HT1080 (cell line): ENCODE data around the gene EHBP1L1. TPM values are rescaled to one million over a fixed set of nuclear protein-coding genes. Genes with fewer than 3 reads are reported as not detected.
"Not testable (repeated sequence)": the region's sequence is repeated elsewhere in the genome, so short reads cannot be mapped to it uniquely, and the experiment has no call there.

Experiments
- DNase-seq: peaks from one replicate; pipeline ENCODE4 v3.0.0-alpha.2; 2015; ENCODE audit warnings: low read depth
- total RNA-seq: library from RNA; depleted of rRNA; stranded (reverse); fragments of >200 nt; shearing (Covaris generic); gene quantifications from 2 replicates; pipeline ENCODE4 v1.2.3, GENCODE V29; 2014

The EHBP1L1 gene
- total RNA-seq, 1 experiment from 2014 or later = 65.5 TPM

DNA sequence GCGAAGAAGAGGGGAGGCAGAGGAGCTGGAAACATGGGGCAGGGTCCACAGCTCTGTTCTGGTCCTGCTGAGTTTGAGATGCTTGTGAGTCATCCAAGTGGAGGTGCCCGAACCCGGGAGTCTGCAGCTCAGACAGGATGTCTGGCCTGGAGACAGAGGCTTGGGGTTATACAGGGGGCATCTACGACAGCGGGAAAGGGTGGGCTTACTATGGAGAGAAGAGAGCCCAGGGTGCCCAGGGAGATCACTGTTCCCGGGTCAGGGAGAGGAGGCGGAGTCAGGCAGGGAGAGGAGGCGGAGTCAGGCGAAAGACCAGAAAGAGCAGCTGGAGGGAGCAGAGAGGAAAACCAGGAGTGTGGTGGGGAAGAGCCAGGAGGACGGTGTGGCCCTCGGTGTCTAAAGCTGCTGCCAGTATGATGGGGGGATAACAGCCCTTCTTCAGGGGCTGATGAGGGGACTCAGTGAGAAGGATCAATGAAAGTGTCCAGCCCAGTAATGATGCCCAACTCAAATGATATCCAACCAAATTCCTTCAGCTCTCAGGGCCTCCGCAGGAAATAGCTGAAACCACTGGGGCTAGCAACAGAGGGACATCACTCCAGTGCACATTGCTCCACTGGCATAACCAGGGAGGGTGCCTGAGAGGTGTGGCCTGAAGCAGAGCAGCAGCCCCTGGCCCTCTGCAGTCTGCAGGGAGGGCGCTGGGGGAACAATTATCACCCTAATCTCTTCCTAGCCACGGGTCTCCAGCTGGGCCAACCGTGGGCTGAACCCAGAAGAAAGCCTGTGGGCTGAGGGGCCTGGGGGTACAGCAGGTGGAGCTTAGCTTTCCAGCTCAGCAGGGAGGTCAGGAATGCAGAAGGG is 15.1 kb upstream of the EHBP1L1 start:
- peak; percentile 92 for DNase-seq

DNA sequence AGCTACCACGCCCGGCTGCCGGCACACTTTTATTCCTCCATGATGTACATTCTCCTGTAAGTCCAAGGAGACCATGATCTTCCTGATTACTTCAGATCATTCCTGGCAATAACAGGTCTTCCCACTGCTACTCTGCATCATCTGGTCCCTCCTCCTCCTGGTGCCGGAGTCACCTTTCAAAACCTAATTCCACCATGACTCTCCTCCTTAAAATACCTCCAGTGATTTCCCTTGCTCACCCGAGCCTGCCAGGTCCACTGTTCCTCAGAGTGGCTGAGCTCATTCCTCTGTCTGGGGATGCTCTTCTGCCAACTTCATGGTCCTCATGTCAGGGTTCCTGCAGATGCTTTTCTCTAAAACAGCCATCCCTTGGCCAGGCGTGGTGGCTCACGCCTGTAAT is 13.8 kb upstream of the EHBP1L1 start:
- no peak for DNase-seq

DNA sequence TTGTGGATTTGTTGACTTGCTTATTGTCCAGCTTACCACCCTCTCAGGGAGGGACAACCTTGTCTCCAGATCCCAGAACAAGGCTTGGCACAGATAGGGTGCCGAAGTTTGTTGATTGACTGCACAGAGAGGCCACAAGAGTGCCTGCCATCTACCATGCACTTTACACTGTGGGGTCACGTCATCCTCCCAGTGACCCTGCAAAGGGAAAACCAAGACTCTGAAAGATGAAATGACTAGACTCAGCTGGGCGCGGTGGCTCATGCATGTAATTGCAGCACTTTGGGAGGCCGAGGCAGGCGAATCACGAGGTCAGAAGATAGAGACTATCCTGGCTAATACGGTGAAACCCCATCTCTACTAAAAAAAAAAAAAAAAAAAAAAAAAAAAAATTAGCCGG is 13.1 kb upstream of the EHBP1L1 start:
- no peak for DNase-seq

DNA sequence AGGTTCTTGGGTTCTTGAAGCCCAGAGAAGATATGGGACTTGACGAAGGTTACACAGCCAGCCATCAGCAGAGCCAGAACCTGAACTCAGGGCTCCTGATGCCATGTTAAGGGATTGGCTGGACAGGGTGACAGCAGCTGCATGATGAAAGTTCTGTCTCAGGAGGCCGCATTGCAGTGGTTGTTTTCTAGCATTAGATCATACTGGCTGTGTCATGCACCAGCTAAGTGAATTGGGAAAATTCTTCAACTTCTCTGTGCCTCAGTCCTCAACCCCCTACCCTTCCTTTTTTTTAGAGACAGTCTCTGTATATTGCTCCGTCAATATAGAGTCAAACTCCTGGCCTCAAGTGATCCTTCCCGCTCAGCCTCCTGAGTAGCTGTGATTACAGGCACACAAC is 12.3 kb upstream of the EHBP1L1 start:
- DNase-seq = no peak

DNA sequence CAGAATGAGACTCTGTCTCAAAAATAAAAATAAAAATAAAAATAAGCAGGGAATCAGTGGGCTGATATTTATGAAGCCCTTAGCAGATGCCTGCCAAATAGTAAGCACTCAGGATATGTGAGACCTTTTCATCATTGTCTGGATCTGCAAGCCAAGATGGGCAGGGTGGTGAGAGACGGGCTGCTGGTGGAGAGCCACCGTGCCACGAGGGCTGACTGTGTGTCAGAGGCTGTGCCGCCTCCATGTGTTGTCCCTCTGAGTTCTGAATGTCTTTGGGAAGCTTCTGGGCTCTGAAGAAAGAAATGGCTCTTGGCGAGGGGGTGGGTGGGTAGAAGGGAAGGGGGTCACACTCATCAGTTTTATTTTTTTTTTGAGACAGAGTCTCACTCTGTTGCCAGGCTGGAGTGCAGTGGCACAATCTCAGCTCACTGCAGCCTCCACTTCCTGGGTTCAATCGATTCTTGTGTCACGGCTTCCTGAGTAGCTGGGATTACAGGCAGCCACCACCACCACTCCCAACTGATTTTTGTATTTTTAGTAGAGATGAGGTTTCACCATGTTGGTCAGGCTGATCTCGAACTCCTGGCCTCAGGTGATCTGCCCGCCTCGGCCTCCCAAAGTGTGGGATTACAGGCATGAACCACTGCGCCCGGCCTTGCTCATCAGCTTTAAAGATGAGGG is 10.8 kb upstream of the EHBP1L1 start:
- not testable (repeated sequence) for DNase-seq

DNA sequence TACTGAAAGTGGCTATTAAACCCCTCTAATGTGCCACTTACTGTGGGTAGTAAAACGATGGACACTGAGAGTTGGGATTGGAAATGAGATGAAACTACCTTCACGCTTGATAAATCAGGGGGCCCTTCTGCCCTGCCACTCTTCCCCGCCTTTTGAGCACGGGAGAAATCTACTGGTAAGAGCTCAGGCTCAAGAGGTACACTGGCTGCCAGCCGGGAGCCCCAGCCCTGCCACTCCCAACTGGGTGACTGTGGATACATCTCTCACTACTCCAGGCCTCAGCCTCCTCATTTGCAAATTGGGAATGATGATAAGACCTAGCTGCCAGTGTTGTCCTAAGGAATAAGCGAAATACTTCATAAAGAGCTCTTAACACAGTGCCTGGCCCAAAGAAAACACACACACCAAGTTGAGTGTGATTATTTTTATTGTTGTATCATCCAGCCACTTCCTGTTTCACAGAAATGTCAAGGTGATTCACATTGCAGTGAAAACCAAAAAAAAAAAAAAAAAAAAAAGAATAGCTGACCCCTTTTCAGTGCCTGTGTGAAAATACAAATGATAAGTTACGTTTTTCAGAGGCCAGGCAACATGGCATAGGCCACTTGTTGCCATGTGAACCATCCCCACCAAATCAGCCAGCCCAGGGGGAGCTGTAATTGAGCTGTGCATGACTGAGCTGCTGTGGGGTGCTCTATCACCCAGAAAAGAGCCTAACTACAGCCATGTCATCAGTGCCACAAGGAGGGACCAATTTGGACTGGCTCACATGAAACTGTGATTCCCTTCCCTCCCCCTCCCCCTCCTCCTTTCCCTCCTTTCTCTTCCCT is 10.0 kb upstream of the EHBP1L1 start:
- peak; percentile 72 for DNase-seq

DNA sequence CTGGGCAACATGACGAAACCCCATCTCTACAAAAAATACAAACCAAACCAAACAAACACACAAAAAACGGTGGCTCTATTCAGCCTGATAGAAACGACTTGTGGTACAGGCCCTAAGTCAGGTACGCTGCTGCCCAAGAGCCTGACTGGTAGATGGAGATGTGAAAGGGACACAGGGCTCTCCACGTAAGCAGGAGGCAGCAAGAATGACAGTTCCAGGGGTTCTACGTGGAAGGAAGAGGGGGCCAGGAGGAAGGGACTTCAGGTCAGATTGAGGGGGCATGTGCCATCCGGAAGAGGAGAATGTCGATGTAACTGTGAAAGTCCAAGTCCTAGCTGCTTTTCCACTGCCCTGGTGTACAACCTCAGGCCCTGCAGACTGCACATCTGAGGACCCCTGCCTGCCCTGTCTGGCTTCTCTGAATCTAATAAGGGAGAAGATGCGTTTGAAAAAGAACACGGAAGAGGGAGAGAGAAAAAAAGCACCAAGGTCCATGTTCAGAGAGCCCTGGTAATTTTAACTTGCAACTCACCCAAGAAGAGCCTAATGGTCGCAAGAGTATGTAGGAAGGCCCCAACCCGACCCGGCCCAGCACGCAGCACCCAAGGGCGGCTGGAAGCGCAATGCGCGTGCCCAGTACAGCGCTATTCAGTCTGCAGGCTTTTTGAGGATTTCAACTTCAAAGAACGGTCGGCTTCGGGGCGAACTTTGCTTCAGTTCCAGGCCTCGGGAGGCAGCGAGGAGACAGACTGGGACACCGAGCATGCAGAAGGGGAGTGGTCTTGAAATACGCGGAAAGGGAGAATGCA is 6.5 kb upstream of the EHBP1L1 start:
- DNase-seq = no peak

DNA sequence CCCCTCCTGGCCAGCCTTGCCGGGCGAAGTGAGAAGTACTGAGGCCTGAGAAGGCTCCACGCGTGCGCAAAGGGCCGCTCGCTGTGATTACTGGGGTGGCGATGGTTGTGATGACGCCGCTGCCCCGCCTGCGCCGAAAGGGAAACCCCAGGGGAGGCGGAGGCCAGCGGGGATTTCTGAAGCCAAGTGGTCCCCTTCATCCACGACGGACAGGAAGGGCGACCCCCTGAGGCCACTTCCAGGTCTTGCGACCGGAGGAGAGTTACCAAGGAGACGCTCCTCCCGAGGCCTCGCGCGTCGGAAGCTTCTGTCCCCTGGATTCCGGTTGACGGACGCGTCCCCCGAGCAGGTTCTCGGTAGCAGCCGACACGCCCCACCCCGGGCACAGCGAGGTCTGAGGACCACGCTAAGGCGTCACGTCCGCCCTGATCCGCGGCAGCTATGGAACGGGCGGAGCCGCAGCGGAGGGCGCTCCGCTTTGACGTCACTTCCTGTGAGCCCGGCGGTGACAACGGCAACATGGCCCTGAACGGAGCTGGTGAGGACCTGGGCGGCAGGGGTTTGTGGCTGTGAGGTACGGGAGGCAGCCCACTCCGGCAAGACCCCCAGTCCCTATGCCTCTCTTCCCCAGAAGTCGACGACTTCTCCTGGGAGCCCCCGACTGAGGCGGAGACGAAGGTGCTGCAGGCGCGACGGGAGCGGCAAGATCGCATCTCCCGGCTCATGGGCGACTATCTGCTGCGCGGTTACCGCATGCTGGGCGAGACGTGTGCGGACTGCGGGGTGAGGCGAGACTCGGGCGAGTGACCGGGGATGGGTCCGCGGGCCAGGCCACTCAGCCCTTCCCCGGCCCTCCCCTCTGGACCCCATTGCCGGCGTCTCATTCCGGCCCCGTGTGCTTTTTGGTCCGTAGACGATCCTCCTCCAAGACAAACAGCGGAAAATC is 5.6 kb upstream of the EHBP1L1 start, which contains the start of gene ZNRD2:
TSS of gene ZNRD2 (plus strand) at position 505 of the 946 bp plus-strand sequence. CDS start at position 520, 15 bp downstream.
- DNase-seq = peak; percentile 99

DNA sequence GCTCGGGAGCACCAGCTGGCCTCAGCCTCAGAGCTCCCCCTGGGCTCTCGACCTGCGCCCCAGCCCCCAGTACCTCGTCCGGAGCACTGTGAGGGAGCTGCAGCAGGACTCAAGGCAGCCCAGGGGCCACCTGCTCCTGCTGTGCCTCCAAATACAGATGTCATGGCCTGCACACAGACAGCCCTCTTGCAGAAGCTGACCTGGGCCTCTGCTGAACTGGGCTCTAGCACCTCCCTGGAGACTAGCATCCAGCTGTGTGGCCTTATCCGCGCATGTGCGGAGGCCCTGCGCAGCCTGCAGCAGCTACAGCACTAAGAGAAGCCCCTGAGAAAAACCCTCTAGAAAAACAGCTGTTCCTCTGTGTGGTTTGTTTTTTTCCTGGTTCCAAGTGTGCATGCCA is 4.4 kb upstream of the EHBP1L1 start:
- DNase-seq = no peak

DNA sequence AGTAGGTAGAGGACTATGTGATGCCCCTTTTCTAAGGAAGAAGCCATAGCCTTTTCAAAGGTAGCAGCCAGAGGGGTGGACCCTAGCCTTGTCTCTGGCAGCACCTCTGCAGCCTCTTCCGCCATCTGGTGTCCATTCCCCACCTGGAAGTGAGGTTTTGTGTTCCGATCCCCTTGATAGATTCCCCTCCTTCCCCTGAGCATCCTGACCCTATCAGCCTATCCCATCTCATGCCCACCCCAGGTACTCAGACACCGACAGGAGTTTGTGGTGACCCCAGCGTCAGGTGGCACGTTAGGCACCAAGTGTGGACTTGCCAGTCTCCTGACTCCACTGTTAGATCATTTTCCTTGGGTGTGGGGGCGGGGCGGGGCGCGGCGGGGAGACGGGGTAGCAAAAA is 3.9 kb upstream of the EHBP1L1 start:
- DNase-seq = peak; percentile 59

DNA sequence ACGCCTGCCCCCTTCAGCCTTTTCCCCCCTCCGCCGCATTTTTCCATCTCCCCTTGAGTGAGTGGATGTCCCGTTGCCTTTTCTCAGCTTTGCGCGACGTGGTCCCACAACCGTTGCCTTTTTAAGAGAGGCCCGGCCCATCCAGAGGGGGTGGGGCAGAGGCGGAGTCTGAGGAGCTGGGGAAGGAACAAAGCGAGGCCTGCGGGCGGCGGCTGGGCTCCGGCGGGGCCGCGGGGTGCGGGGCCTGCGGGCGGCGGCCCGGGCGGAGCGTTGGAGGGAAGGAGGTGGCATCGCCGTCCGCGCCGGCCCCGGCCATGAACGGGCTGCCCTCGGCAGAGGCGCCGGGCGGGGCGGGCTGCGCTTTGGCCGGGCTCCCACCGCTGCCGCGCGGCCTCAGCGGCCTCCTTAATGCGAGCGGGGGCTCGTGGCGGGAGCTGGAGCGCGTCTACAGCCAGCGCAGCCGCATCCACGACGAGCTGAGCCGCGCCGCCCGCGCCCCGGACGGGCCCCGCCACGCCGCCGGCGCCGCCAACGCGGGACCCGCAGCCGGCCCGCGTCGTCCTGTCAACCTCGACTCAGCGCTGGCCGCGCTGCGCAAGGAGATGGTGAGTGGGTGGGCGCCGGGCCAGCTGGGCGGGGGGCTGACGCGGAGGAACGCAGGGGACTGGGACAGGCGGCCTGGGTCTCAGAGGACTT is 3.3 kb upstream of the EHBP1L1 start, which contains the start of gene FAM89B:
TSS of gene FAM89B (plus strand) at position 183 of the 696 bp plus-strand sequence. CDS start at position 315, 132 bp downstream.
- peak; percentile 66 for DNase-seq

DNA sequence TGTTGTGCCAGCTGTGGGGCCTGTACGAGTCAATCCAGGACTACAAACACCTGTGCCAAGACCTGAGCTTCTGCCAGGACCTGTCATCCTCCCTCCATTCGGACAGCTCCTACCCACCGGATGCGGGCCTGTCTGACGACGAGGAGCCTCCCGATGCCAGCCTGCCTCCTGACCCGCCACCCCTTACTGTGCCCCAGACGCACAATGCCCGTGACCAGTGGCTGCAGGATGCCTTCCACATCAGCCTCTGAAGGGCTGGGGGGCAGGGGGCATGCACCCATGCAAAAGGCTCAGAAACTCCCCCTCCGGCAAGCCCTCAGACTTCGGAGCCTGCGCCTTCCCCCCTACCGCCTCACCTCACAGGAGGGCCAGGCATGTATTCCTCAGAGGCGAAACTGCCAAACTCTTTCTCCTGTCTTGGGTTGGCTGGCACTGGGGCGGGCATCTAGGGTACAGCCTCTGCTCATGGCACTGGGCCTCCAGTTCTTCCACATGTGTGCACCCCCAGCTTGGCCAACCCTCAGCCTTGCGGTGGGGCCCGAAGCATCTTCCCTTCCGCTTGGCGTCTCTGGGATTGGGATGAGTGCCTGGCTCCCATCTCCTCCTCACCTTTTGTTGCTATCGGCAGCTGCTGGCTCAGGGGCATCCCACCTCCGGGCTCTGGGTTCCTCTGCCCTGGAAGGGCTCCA is 2.3 kb upstream of the EHBP1L1 start:
- DNase-seq = no peak

DNA sequence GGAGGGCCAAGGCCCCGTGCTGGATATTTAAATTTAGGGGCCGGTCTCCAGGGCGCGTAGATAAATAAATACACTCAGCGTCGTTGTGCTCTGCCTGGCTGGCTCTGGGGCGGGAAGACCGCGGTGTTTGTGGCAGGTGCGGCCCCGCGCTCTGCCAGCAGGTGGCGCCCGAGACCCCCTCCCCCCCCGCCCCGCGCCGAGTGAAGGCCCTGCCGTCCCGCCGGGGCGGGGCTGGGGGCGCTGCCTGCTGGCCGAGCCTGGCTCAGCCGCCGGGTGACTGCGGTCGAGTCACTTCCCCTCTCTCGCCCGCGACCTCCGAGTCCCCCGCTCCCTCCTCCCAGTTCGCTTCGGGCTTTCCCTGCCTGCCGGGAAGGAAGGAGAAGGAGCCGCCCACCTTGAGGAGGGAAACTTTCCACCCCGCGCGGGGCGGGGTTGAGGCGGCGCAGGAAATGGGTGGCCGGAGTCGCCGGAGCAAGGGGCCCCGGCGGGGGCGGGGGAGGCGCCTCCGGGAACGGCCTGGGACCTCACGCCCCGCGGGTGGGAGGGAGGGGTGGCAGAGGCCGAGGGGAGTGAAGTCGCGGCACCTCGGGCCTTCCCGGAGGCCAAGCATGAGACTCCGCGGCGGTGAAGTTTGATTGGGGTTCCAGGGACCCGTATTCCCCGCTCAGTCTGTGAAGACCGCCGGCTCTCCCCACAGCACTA is 1.6 kb upstream of the EHBP1L1 start:
- DNase-seq = peak; percentile 96

DNA sequence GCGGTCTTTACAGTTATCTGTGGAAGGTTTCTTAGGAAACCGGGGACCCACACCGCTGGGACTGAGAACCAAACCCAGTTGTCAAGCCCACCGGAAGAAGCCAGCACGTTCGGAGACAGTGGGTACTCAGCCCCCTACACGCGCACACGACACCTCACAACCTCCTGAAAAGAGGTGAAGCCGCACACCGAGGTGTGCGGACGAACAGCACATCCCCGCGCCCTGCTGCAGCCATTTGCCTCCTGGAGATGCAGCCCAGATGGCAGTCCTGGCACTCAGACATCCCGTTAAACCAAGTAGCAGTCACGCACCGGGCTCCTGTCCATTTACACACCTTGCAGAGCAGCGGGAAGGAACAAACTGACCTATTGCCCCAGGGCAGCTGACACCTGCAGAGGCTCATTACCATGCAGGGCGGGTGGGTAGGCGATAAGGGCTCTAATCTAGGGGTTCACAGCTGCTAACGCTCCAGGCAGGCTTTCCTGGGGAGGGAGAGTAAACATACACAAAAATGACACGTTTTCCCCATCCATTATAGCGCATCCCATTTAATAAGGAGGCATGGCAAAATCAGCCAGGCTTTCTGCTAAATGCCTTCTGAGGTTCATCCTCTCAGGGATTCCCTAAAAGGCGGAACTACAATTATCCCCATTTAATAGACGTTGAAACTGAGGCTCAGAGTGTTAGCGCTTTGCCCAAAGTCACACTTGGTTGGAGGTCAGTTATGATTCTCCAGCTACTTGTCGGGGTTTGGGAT is 864 bp upstream of the EHBP1L1 start:
- no peak for DNase-seq

DNA sequence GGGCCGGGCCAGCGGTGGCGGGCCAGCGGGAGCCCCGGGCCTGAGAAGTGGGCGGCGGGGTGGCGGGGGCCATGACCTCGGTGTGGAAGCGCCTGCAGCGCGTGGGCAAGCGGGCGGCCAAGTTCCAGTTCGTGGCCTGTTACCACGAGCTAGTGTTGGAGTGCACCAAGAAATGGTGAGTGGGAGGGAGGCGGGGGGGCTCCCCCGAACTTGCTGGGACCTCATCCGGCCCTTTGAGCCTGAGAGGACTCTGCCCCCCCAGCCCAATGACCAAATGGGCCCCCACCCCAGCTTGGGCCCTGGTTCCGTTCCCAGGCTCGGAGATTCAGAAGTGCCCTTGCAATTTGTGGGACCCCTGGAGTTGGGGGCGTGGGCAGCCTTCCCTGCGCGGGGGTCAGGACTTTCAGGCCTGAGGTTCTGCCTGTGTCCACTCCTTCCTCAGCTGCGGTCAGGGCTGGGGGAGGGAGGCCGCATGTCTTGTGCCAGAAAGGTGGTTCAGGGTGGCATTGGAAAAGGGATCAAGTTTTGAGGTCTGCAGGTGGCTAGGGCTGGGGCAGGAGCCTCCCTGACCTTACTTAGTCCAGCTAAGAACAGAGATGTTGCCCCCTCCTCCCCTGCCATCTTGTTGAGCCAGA is 496 bp downstream of the EHBP1L1 start:
- no peak for DNase-seq
